ENCODE results near the gene TMBIM1.
A peak's percentile ranks its signal among the peaks of the same experiment; 100 is the strongest.

TMBIM1 gene

DNA sequence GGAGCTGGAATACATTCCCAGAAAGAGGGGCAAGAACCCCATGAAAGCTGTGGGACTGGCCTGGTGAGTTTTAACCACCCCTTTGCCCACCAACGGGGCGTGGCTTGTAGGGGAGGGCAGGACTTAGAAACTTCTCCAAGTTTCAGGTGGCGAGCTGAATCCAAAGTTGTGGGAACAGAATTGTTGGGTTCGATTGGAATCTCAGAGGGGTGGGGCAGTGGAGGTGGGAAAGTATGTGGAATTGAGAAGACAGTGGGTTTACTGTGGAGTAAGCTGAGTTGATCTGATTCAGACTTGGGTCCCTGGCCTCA is 20.9 kb downstream of the TMBIM1 start:
- no peak for DNase-seq

DNA sequence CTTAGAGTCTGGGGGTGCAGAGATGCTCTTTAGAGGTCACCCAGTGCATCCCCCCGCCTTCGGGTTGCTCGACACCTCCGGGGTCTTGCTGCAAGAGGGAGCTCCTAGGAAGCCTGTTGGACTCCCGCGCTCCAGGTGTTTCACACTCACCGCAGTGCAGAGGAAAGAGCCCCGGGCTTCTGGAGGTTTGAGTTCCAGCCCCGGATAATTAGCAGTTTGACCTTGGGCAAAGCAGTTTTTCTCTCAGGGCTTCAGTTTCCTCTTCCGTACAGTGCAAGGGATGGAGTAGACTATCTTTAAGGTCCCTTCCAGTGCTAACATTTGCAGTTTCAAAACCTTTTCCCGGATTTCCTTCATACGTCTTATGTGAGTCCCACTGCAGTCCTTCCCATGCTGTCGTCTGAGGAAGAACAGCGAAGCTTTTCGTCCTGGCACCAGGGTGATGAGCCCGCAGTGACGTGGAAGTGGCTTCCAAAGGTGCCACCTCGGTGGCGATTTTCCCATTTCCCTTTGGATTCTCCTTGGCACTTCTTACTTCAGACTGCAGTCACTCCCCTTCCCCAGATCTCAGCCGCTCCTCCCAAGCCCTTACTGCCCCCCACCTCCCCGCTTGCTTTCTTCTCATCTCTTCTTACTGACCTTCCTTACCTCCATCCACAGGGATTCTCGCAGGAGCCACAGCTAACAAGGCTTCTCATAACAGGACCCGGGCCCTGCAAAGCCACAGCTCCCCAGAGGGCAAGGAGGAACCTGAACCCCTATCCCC is 21.4 kb downstream of the TMBIM1 start:
- DNase-seq: no peak

DNA sequence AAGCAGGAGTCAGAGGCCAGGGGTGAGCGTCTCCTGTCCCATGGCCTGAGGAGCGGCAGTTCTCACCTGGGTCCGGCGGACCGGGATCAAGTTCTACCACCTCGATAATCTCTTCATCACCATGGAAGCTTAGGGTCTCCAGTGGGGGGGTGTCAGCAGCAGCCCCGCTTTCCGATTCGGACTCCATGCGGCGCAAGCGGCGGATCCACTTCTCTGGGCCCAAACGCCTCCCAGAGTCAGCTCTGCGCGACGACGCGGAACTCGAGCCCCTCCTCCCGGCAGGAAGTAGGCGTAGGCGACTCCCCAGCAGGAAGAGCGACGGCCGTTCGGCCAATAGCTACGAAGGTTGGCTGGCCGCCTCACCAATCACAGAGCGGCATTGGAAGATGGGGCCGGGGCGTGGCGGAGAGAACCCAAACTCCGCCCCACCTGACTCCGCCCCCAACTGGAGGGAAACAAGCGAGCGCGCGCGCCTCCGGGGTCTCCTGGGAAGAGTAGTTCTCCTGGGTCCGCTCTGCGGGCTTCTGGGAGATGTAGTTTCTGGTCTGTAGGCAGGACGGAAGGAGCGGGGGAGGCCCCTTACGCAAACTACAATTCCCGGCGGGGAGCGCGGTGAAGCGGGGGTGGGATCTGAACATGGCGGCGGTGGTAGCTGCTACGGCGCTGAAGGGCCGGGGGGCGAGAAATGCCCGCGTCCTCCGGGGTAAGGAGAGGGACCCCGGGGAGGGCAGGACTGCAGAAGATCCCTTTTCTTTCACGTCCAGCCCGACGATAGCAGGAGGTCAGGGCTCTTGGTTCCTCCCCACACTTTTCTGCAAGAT is 22.2 kb downstream of the TMBIM1 start, which contains the start of the genes AAMP and PNKD:
AAMP (minus strand) TSS at position 238 of the 821 bp plus-strand sequence; CDS start at position 187, 51 bp downstream.
PNKD (plus strand) TSS at position 620 of the 821 bp plus-strand sequence; CDS start at position 637, 17 bp downstream.
- peak; percentile 100 for DNase-seq

DNA sequence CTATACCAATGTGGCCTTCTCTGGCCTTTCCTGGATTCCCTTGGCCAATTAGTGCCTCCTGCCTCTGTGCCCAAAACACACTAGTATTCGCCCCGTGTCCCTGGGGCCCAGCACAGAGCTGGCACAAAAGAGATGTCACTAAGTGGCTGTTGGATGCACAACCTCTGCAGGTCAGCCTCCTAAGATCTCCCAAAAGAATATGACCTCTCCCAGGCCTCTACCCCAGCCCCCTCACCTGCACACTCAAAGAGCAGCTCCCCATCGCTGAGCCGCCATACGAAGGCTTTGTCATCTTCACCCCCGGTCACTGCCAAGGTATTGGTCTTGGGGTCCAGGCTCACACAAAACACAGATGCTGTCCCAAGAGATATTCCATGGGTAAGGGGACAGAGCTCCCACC is 25.0 kb downstream of the TMBIM1 start:
- no peak for DNase-seq

DNA sequence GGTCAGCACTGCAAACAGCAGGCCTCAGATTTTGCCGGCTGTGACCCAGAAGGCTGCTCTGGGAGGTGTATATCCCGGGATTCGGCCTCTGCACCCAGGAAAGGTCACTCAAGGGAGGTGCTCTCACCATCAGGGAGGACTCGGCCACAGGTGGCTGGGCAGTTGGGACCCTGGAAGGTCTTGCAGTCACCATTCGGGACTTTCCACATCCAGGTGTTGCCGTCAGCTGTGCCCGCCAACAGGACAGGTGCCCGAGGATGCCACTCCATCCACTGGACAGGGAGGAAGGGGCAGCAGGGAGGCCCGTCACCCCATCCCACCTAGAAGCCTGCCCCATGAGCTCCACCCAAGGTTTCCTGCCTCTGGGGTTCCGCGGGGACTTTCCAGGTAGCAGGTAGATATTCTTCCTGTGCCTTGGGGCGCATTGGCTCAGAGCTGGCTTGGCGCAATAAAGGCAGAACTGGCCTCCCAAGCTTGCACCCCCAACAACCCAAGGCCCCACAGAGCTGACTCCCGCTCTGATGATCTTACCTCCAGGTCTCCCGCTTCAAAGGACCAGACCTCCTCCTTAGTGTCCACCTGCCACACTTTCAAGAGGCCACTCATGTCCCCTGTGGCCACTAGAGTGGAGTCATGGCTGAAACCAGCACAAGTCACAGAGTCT is 25.9 kb downstream of the TMBIM1 start:
- DNase-seq: no peak

DNA sequence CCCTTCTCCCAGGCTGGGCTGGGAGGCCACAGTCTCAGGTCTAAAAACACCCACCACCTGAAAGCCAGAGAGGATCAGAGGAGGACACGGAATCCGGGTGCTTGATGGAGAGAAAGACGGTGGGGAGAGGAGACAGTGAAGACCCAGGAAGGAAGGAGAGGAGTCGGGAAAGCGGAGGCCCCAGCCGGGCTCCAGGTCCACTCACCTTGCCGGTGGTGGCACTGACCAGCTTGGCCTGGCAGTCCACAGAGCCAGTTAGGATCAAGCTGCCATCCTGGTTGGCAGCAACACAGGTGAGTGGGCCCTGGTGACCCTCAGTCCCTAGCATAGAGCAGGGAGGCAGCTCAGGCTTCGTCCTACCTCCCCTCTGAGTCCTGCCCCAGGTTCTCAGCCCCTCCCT is 26.7 kb downstream of the TMBIM1 start:
- DNase-seq: no peak

DNA sequence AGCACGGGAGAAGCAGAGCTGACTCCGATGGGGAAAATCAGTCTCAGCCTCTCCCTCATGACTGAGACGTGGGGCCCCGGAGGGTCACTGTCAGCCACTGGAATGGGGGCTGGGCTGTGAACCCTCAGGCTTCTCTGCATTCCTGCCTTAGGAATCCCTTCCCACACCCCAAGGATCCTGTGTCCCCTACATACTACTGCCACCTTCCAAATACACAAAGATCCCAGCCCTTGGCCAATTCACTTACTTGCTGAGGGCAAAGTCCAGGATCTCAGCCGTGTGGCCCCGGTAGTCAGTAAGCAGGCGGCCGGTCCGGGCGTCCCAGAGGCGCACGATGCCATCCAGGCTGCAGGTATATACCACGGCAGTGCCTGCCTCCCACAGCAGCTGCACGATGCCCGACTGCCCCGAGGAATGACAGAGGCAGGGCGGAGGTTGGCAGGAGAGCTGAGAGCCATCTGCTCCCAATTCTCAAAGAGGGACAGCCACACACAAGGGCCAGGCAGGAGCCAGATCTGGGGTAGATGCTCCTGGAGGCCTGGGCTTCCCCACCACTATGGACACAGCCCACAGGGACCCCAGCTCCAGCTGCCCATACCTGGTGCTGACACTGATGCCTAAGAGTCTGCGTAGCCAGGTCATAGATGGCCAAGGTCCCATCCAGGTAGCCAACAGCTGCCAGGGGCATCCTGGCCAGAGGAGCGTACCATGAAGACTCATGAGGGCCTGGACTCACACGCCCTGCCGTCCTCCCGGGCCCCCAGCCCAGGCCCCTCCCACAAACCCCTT is 27.3 kb downstream of the TMBIM1 start:
- no peak for DNase-seq

DNA sequence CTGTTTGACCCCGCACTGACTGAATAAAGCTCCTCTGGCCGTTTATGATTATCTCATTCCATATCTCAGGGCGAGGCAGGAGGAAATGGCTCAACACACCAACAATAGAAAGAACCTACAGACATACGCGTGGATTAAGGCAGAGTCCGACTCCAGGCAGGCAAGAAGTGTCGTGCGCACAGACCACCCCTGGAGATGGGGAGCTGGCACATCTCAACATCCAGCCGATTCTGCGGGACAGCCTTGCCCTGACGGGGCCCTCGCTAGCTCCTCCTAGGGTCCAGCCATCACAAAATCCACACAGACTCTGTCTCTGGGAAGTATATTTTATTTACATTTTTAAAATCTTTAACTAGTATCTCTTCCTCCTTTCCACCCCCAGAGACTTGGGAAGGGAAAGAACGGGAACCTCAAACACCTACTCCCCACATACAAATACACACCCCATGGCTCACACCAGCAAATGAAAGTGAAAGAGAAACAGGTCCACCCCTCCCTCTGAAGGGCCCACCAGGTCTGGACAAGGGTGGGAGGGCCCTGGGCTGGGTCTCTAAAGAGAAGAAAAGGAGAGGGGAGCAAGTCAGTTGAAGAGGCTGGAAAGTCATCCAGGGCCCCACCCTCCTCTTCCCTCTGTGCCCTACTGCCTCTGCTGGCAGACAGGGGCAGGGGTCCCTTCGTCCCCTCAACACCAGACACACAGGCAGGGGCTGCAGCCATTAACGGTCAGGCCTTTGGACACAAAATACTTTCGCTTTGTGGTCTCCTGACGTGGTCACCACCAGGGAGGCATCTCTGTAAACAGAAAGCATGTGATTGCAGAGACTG is 28.3 kb downstream of the TMBIM1 start:
- no peak for DNase-seq

DNA sequence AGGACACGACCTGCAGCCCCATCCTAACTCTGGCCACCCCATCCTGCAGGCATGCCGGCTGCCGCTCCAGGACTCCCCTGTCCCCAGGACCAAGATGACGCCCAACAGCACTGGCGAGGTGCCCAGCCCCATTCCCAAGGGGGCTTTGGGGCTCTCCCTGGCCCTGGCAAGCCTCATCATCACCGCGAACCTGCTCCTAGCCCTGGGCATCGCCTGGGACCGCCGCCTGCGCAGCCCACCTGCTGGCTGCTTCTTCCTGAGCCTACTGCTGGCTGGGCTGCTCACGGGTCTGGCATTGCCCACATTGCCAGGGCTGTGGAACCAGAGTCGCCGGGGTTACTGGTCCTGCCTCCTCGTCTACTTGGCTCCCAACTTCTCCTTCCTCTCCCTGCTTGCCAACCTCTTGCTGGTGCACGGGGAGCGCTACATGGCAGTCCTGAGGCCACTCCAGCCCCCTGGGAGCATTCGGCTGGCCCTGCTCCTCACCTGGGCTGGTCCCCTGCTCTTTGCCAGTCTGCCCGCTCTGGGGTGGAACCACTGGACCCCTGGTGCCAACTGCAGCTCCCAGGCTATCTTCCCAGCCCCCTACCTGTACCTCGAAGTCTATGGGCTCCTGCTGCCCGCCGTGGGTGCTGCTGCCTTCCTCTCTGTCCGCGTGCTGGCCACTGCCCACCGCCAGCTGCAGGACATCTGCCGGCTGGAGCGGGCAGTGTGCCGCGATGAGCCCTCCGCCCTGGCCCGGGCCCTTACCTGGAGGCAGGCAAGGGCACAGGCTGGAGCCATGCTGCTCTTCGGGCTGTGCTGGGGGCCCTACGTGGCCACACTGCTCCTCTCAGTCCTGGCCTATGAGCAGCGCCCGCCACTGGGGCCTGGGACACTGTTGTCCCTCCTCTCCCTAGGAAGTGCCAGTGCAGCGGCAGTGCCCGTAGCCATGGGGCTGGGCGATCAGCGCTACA is 29.4 kb downstream of the TMBIM1 start:
- DNase-seq: no peak

DNA sequence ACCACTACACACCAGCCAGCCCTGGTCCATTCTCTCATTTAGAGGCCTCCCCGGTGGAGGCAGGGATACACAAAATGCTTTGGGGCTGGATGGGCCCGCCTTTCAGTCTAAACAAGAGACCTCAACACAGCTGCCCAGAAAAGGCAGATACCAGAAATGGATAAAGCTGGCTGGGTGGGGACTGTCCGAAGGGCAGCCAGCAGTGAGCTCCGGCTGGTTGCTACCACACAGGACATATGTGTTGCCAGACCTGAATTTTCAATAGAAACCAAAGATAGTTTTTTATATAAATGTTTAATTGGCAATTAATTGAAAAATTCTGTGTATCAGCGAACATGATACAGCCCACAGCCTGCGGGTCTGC is 30.1 kb downstream of the TMBIM1 start:
- DNase-seq: no peak

DNA sequence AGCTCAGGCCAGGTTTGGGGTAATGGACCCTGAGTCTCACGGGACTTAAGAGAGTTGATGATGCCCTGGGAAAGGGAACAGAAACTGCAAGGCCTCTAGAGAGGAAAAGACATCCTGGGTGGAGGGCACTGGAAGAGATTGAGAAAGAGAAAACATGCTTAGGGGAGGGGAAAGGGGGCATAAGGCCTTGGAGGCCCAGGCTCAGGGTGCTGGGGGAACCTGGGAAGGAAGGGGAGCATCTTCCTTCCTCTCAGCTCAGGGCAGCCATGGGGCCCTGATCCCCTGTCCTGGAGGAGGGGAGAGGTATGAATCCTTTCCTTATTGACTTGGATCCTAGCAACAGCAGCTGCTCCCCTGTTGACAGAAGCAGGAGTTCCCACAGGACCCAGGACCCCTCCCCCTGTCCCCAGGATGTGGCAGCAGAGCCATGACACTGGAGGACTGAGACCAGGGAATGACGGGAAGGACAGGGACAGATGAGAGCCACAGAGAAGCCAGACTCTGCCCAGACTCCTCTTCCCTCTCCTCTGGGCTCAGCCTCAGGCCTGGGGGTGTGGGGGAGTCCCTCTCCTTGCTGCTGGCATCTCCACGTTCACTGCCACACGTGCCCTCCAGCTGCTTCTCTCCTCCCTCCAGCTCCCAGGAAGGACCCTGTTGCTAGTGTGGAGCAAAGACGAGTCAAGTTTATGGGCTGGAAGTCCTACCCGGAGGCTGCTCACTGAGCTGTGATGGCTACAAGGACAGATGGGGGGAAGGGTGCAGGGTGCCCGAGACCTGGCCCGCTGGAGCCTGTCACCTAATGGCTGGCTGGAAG is 30.7 kb downstream of the TMBIM1 start:
- no peak for DNase-seq

DNA sequence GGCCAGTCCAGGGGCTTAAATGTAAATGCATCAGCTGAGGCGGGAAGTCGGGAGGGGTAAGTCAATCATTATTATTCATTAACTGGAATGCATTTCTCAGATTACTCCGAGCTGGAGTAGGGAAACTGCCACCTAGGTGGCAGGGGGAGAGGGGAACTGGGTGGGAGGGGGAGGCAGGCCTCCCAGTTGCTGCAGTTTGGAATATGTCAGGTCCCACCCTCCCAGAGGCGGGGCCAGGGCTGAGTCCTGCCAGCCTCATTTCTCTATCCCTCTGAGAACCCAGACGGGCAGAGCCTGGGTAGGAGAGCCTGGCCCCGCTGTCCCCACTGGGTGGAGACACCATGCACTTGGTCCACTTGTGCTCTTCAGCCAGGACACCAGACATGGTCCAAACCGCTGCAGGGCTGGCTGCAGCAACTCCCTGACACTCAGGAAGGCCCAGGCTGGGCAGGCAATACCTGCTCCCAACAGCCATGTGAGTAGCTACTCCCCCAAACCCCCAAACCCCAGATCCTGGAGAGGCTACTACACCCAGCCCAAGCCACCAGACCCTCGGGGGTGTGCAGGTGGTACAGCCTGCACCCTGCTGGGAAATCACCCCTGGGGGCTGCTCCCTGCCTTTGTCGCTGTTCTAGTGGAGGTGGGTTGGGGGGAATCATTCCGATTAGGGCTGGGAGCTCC is 31.4 kb downstream of the TMBIM1 start, which contains the start of gene GPBAR1:
GPBAR1 (plus strand) TSS at position 274 of the 681 bp plus-strand sequence. CDS start 1,710 bp downstream, outside the sequence.
- DNase-seq: no peak

DNA sequence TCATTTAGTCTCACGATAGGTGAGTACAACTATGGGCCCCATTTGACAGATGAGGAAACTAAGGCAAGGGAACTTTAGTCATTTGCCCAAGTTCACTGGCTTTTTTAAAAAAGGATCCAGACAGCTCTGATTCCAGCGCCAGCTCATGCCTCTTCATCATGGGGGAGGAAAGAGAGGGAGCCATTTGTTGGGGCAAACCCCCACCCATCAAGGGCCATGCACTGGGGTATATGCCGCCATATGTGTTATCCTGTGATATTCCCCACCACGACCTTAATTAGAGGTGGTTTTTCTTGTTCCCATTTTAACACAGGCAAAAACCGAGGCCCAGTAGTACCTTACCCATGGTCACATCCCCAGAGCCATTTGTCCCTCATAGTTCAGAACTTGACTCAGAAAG is 32.1 kb downstream of the TMBIM1 start:
- no peak for DNase-seq

DNA sequence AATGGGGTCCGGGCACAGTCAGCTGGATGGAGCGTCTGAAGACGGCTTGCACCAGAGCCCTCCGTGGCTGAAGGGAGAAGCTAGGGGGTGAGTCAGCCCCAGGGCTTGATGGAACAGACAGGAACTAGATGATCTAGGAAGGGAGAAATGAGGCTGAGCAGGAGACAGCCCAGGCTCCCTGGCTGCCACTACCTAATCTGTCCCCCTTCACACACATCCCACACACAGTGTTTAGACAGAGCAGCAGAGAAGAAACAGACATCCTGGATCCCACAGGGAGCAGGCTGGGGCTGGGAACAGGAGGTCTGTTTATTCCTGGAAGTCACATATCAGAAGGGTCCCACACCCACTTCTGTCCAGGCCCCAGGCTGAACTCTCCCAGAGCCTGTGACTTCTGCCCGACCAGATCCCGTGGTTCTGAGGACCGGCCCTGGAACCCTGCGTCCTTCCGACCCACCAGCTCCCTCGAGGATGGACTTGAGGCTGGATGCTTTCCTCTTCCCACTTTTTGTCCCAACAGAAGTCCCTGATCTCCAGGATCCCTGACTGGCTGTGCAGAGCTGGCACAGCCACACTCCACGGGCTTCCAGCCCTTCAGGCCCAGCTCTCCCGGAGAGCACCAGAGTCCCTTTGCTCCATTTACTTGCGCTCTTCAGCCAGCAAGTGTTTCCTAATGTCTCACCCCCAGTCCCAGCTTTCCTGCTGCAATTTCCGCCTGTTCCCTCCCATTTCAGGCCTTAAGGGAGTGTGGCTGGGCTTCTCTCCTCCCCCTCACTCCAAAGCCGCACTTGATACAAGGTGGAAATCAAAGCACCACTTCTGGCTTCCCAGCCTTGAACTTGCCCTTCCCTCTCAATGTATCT is 33.0 kb downstream of the TMBIM1 start:
- DNase-seq: no peak

DNA sequence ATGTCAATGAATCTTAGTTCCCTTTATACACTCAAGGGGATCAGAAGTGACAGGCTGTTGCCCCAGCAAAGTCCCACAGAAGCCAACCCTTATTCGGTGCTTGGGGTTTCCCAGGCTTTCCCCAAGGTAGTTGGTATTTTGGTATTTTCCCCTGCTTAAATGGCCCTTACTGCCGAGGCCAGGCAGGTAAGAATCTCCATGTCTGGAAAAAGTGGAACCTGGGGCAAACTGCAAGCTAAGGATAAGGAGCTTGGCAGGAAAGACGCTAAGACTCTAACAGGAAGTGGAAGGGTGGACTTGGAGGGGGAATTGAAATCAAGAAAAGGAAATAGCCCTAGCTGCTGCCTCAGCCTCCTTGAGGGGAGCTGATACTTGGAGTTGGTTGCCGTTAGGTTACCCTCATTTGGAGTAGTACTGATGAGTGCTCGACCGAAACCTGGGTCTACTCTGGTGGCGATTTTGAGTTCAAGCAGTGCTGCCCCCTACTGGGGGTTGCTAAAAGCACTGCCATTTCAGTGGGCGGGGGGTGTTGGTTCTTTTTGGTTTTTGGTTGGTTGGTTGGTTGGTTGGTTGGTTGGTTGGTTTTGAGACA is 34.8 kb downstream of the TMBIM1 start:
- DNase-seq: peak; percentile 54

DNA sequence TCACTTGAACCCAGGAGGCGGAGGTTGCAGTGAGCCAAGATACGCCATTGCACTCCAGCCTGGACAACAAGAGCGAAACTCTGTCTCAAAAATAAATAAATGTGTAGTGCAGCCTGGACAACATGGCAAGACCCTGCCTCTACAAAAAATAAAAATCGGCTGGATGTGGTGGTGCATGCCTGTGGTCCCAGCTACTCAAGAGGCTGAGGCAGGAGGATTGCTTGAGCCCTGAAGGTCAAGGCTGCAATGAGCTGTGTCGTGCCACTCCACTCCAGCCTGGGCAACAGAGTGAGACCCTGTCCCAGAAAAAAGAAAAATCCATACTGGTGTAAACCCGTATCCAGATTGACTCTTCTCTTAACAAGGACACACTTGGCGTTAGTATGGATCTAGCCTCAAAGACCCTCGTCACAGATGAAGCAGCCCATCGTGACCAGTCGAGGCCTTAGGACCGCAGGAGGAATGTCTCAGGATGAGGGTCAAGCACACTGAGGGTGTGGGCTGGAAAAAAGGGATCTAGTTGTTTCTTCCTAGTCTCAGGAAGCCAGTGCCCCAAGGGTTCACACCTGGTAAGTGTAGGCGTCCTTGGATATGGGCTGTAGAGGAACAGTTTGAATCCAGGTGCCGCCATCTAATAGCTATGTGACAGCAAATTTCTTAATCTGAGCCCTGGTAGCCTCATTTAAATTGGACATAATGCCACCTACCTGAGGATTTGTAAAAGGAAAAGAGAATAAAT is 35.5 kb downstream of the TMBIM1 start:
- no peak for DNase-seq

DNA sequence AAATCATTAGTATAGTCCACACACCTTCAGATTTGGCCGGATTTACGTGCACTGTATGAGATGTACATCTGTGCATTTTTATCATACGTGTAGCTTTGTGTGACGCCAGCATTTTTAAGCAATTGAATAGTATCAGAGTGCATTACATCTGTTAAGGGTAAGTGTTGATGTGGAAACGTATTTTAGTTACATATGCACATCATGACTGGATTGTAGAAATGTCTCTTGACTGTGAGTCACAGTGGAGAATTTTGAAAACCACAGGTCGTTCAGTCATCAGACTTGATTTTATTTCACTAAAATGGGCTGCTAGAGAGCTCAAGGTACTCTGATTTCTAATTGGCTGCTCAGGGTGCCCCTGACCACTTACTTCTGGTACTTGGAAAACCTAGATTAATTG is 36.9 kb downstream of the TMBIM1 start:
- no peak for DNase-seq

Measured in stimulated activated CD4-positive, alpha-beta T cell treated with anti-CD3 and anti-CD28 coated beads, Interleukin-12 subunit alpha, Interleukin-12 subunit beta, amount 100 ng/mL, for 4 hours (primary cell).